ENCODE data around the gene SRGAP2. TPM values are rescaled to one million over a fixed set of nuclear protein-coding genes. Genes with fewer than 3 reads are reported as not detected.
"Not testable (repeated sequence)": the region's sequence is repeated elsewhere in the genome, so short reads cannot be mapped to it uniquely, and the experiment has no call there.

SRGAP2 gene
- total and polyA plus RNA-seq, 12 donors: 18.9 to 119 (median 56.0) TPM

- H3K9me3 ChIP-seq (replicated peaks in 1 of 3); intact Hi-C loops (cut with DNase I): not testable (repeated sequence)
Measured at GRCh38 chr1:206196748-206197424, 6.5 kb upstream of the SRGAP2 start.

GRCh38 chr1:206202789-206203363, 465 bp upstream of the SRGAP2 start, which contains the start of gene FAM72A:
TSS of gene FAM72A (minus strand) at chr1:206202839. CDS start at chr1:206202025, 814 bp downstream.
- H3K27me3 ChIP-seq; H3K9me3 ChIP-seq (replicated peaks in 1 of 3); H3K36me3 ChIP-seq (replicated peaks in 1 of 2); H3K4me1 ChIP-seq (replicated peaks in 1 of 2); intact Hi-C loops (cut with DNase I): not testable (repeated sequence)
- DNase-seq: peak; percentile 97 to 100 (median 99)
- H3K27ac ChIP-seq: peak within 1 kb of the TSS in 4 of 5 donors; percentile 81 to 94 (median 86)
- 0 to 1% (median 0%) methylated on average over 4 to 20 of the region's 36 CpGs for WGBS, 4 donors
- H3K4me3 ChIP-seq: peak within 1 kb of the TSS in 3 of 4 donors; percentile 37 to 74 (median 56)

More at GRCh38 chr1:206196748-206197424, 6.5 kb upstream of the SRGAP2 start:
- H3K36me3 ChIP-seq (replicated peaks in 1 of 2); H3K4me1 ChIP-seq (replicated peaks in 1 of 2); H3K27ac ChIP-seq; DNase-seq; H3K27me3 ChIP-seq; H3K4me3 ChIP-seq: not testable (repeated sequence)
- WGBS, 4 donors: 90 to 100% (median 96%) methylated on average over 3 of the region's 3 CpGs; no CpG with 5 or more reads in 1 of the 4 donors

GRCh38 chr1:206204159-206204511, 794 bp downstream of the SRGAP2 start:
- H3K36me3 ChIP-seq (replicated peaks in 1 of 2); intact Hi-C loops (cut with DNase I): not testable (repeated sequence)
- DNase-seq: peak in 2 of 7 donors; percentile 9 to 22

GRCh38 chr1:206204871-206205270, 1.5 kb downstream of the SRGAP2 start:
- H3K9me3 ChIP-seq (replicated peaks in 1 of 3); intact Hi-C loops (cut with DNase I); H3K36me3 ChIP-seq (replicated peaks in 1 of 2); H3K4me1 ChIP-seq (replicated peaks in 1 of 2); H3K27me3 ChIP-seq: not testable (repeated sequence)
- WGBS, 4 donors: 1% methylated on average over 19 to 24 of the region's 25 CpGs; no CpG with 5 or more reads in 2 of the 4 donors
- H3K27ac ChIP-seq: peak overlapping the region in 3 of 5 donors; percentile 73 to 83 (median 73)
- TF ChIP-seq POLR2A (IDR thresholded peaks at IDR 0.05): peak in 1 of 2 donors; percentile 26
- peak; percentile 7 to 58 (median 25) for DNase-seq
- H3K4me3 ChIP-seq: peak overlapping the region in 1 of 4 donors; percentile 55

More at GRCh38 chr1:206204159-206204511, 794 bp downstream of the SRGAP2 start:
- WGBS, 4 donors: 0% methylated on average over 8 of the region's 25 CpGs; no CpG with 5 or more reads in 3 of the 4 donors
- H3K27ac ChIP-seq: peak overlapping the region in 2 of 5 donors; percentile 43 to 57
- not testable (repeated sequence) for H3K4me3 ChIP-seq; H3K27me3 ChIP-seq; H3K9me3 ChIP-seq (replicated peaks in 1 of 3); H3K4me1 ChIP-seq (replicated peaks in 1 of 2)

DNA sequence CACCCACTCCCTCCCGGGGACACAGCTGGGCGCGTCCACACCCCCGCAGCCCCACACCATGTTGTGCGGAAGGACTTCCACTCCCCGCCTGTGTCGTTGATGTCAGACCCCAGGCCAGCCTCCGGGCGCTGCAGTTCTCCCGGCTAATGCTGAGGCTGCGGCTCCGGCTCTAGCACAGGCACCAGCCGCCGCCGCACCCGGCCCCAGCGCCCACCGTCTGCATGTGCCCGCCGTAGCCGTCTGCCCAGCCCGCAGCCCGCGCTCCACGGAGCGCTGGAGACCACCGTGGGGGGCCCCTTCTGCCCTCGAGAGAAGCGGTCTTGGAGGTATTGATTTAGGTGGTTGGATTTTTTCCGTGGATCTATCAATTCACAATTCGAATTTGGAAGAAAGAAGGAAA, 2.2 kb downstream of the SRGAP2 start:
- H3K27me3 ChIP-seq; H3K9me3 ChIP-seq (replicated peaks in 1 of 3); intact Hi-C loops (cut with DNase I); H3K4me1 ChIP-seq (replicated peaks in 1 of 2); H3K27ac ChIP-seq; H3K36me3 ChIP-seq (replicated peaks in 1 of 2): not testable (repeated sequence)
- peak in 5 of 7 donors; percentile 4 to 29 (median 18) for DNase-seq
- peak overlapping the region in 1 of 4 donors; percentile 39 for H3K4me3 ChIP-seq
- WGBS, 4 donors: 0% methylated on average over 13 to 18 of the region's 31 CpGs; no CpG with 5 or more reads in 2 of the 4 donors

- H3K4me3 ChIP-seq; H3K27ac ChIP-seq; H3K4me1 ChIP-seq (replicated peaks in 1 of 2); H3K27me3 ChIP-seq; H3K9me3 ChIP-seq (replicated peaks in 1 of 3); H3K36me3 ChIP-seq (replicated peaks in 1 of 2); intact Hi-C loops (cut with DNase I): not testable (repeated sequence)
- DNase-seq: peak in 3 of 7 donors; percentile 3 to 53 (median 22)
- WGBS, 4 donors: no CpG with 5 or more reads among the region's 1 CpG
Measured at GRCh38 chr1:206210802-206211201, 7.5 kb downstream of the SRGAP2 start.

GRCh38 chr1:206215600-206216392, 12.5 kb downstream of the SRGAP2 start:
- H3K4me3 ChIP-seq; DNase-seq; intact Hi-C loops (cut with DNase I); H3K4me1 ChIP-seq (replicated peaks in 1 of 2); H3K27me3 ChIP-seq; H3K27ac ChIP-seq; H3K9me3 ChIP-seq (replicated peaks in 1 of 3); H3K36me3 ChIP-seq (replicated peaks in 1 of 2): not testable (repeated sequence)
- WGBS, 4 donors: 82 to 90% (median 87%) methylated on average over 3 to 5 of the region's 7 CpGs

- H3K27me3 ChIP-seq; H3K27ac ChIP-seq; H3K36me3 ChIP-seq (replicated peaks in 1 of 2); intact Hi-C loops (cut with DNase I); H3K4me3 ChIP-seq; DNase-seq; H3K9me3 ChIP-seq (replicated peaks in 1 of 3); H3K4me1 ChIP-seq (replicated peaks in 1 of 2): not testable (repeated sequence)
- 84 to 90% (median 85%) methylated on average over 2 of the region's 3 CpGs; no CpG with 5 or more reads in 1 of the 4 donors for WGBS, 4 donors
Measured at GRCh38 chr1:206218285-206218684, 14.9 kb downstream of the SRGAP2 start.

- intact Hi-C loops (cut with DNase I); H3K36me3 ChIP-seq (replicated peaks in 1 of 2); DNase-seq; H3K4me1 ChIP-seq (replicated peaks in 1 of 2); H3K27ac ChIP-seq; H3K4me3 ChIP-seq; H3K9me3 ChIP-seq (replicated peaks in 1 of 3); H3K27me3 ChIP-seq: not testable (repeated sequence)
- WGBS, 4 donors: no CpG with 5 or more reads among the region's 2 CpGs
Measured at GRCh38 chr1:206218765-206219164, 15.4 kb downstream of the SRGAP2 start.

GRCh38 chr1:206219514-206220331, 16.4 kb downstream of the SRGAP2 start:
- WGBS, 4 donors: 15 to 39% (median 25%) methylated on average over 3 to 5 of the region's 13 CpGs
- H3K4me3 ChIP-seq; H3K36me3 ChIP-seq (replicated peaks in 1 of 2); DNase-seq; H3K4me1 ChIP-seq (replicated peaks in 1 of 2); intact Hi-C loops (cut with DNase I); H3K9me3 ChIP-seq (replicated peaks in 1 of 3); H3K27me3 ChIP-seq: not testable (repeated sequence)
- peak overlapping the region in 1 of 5 donors; percentile 55 for H3K27ac ChIP-seq
